ENCODE measurements around the gene UPB1.

GRCh38 chr22:24550028-24550901 lies 55.1 kb downstream of the UPB1 start:
- TF ChIP-seq ELF4 (IDR thresholded peaks at IDR 0.05), result no peak
- no peak for TF ChIP-seq FOXA1 (IDR thresholded peaks at IDR 0.05)
- no peak for TF ChIP-seq SUZ12 (IDR thresholded peaks at IDR 0.05)
- TF ChIP-seq SP1 (IDR thresholded peaks at IDR 0.05), result no peak
